ENCODE measurements around the gene MINK1. TPM values are rescaled to one million over a fixed set of nuclear protein-coding genes. Genes with fewer than 3 reads are reported as not detected.

MINK1 gene
- total and polyA plus RNA-seq, 2 of the 13 experiments (the other 11 are each of a cell fraction or from before 2014, with no cell fraction given): 17.2 to 63.9 TPM

- no peak for TF ChIP-seq ZFP90 (CRISPR knock-in tag; IDR thresholded peaks at IDR 0.05; ENCODE audit: borderline replicate concordance)
- no peak for TF ChIP-seq ZNF713 (CRISPR knock-in tag; IDR thresholded peaks at IDR 0.05)
- TF ChIP-seq ATRX (CRISPR knock-in tag; IDR thresholded peaks at IDR 0.05; ENCODE audit: borderline replicate concordance): no peak
- TF ChIP-seq BRD4 (CRISPR knock-in tag; IDR thresholded peaks at IDR 0.05): no peak
- TF ChIP-seq FOXA1 (IDR thresholded peaks at IDR 0.05): no peak
- TF ChIP-seq FOXA1 (CRISPR knock-in tag; IDR thresholded peaks at IDR 0.05): no peak
- TF ChIP-seq TP53 (CRISPR knock-in tag; conservative IDR thresholded peaks at IDR 0.05): no peak
- no peak for TF ChIP-seq SP1 (IDR thresholded peaks at IDR 0.05)
- TF ChIP-seq SP1 (CRISPR knock-in tag; IDR thresholded peaks at IDR 0.05): peak; percentile 68
- TF ChIP-seq ZNF614 (CRISPR knock-in tag; IDR thresholded peaks at IDR 0.05; ENCODE audit: borderline replicate concordance): no peak
- peak; percentile 51; the same call in 1 of the 2 replicates for TF ChIP-seq ZNF687 (CRISPR knock-in tag; IDR thresholded peaks at IDR 0.05)
- no peak for TF ChIP-seq SUZ12 (IDR thresholded peaks at IDR 0.05; ENCODE audit: low read depth, low read length)
- no peak for TF ChIP-seq GABPA (IDR thresholded peaks at IDR 0.05; ENCODE audit: low read depth, low read length)
- no peak for TF ChIP-seq GABPA (CRISPR knock-in tag; IDR thresholded peaks at IDR 0.05; ENCODE audit: low read depth)
- no peak for TF ChIP-seq BCLAF1 (IDR thresholded peaks at IDR 0.05)
- no peak for TF ChIP-seq ZNF766 (CRISPR knock-in tag; IDR thresholded peaks at IDR 0.05; ENCODE audit: borderline replicate concordance)
- TF ChIP-seq CENPX (CRISPR knock-in tag; IDR thresholded peaks at IDR 0.05): no peak
Measured at GRCh38 chr17:4806777-4807604, 26.1 kb upstream of the MINK1 start, which contains the start of gene PLD2 (continued).
